GM12873 (cell line): ENCODE data around the gene CUTC.

ENCODE experiments used
- CTCF ChIP-seq: IDR thresholded peaks from 2 replicates; pipeline ENCODE4 v1.5.1; 2012; ENCODE audit warnings: low read depth, mild to moderate bottlenecking, moderate library complexity, low read length, control low read depth; ENCODE audit not compliant: insufficient read depth; ENCODE audit errors: missing control alignments

CUTC gene

GRCh38 chr10:99731306-99732032 lies 565 bp upstream of the CUTC start:
- peak; percentile 35 for TF ChIP-seq CTCF

GRCh38 chr10:99733366-99733765 lies 1.3 kb downstream of the CUTC start:
- TF ChIP-seq CTCF: no peak

GRCh38 chr10:99740260-99740659 lies 8.2 kb downstream of the CUTC start:
- no peak for TF ChIP-seq CTCF

- TF ChIP-seq CTCF: no peak
These were observed 9.0 kb downstream of the CUTC start for GRCh38 chr10:99740933-99741559.

GRCh38 chr10:99742254-99742653 lies 10.2 kb downstream of the CUTC start:
- no peak for TF ChIP-seq CTCF

GRCh38 chr10:99742701-99743100 lies 10.7 kb downstream of the CUTC start:
- no peak for TF ChIP-seq CTCF

- no peak for TF ChIP-seq CTCF
These were observed 11.8 kb downstream of the CUTC start for GRCh38 chr10:99743841-99744240.
